GM23338 (cell line): ENCODE data around the gene RUNX3. TPM values are rescaled to one million over a fixed set of nuclear protein-coding genes. Genes with fewer than 3 reads are reported as not detected.

ENCODE experiments used
- ATAC-seq: fragments of 200-7000 bp; cut with Tn5 transposase; 3 replicates; pipeline ENCODE4 v1.9.1; 2020
- DNase-seq: peaks from one replicate; pipeline ENCODE4 v3.0.0-alpha.2; 2015; ENCODE audit warnings: low spot score
- H2AFZ ChIP-seq: fragments of 200-600 bp; sonication (generic); 2 replicates; pipeline ENCODE4 v1.8.0; 2016; ENCODE audit warnings: antibody characterized with exemption, mild to moderate bottlenecking, moderate library complexity
- H3F3A ChIP-seq: fragments of 200-600 bp; sonication (generic); replicated peaks from 2 replicates; pipeline ENCODE4 v1.8.0; 2017; ENCODE audit warnings: antibody characterized with exemption, mixed run types, low read depth
- H3K27ac ChIP-seq: fragments of 200-600 bp; sonication (generic); 2 replicates; pipeline ENCODE4 v1.6.1; 2016; ENCODE audit warnings: low read depth
- H3K27me3 ChIP-seq: fragments of 200-600 bp; sonication (generic); 2 replicates; pipeline ENCODE4 v1.8.0; 2016; ENCODE audit warnings: mild to moderate bottlenecking, mixed run types, moderate library complexity; ENCODE audit not compliant: insufficient read depth
- H3K36me3 ChIP-seq: fragments of 200-600 bp; sonication (generic); 2 replicates; pipeline ENCODE4 v1.8.0; 2016; ENCODE audit warnings: mild to moderate bottlenecking; ENCODE audit not compliant: insufficient read depth
- H3K4me1 ChIP-seq: fragments of 200-600 bp; sonication (generic); 2 replicates; pipeline ENCODE4 v1.8.0; 2016; ENCODE audit warnings: mild to moderate bottlenecking, moderate library complexity; ENCODE audit not compliant: insufficient read depth
- H3K4me2 ChIP-seq: fragments of 200-600 bp; sonication (generic); 2 replicates; pipeline ENCODE4 v1.7.1; 2017; ENCODE audit warnings: mixed run types
- H3K4me3 ChIP-seq: fragments of 200-600 bp; sonication (generic); 2 replicates; pipeline ENCODE4 v1.6.1; 2016; ENCODE audit warnings: mixed run types
- H3K79me2 ChIP-seq: fragments of 200-600 bp; sonication (generic); replicated peaks from 2 replicates; pipeline ENCODE4 v1.8.0; 2017; ENCODE audit warnings: mild to moderate bottlenecking; ENCODE audit not compliant: insufficient read depth
- H3K9me2 ChIP-seq: fragments of 200-600 bp; sonication (generic); 2 replicates; pipeline ENCODE4 v1.8.0; 2017; ENCODE audit not compliant: insufficient read depth
- H4K20me1 ChIP-seq: fragments of 200-600 bp; sonication (generic); replicated peaks from 2 replicates; pipeline ENCODE4 v1.8.0; 2017; ENCODE audit warnings: mild to moderate bottlenecking; ENCODE audit not compliant: insufficient read depth
- H3K27ac Mint-ChIP-seq: 2 replicates; pipeline ENCODE4 v1.8.0; 2020; ENCODE audit warnings: inconsistent platforms, mild to moderate bottlenecking, moderate library complexity, mixed read lengths
- H3K27me3 Mint-ChIP-seq: 3 replicates; pipeline ENCODE4 v1.8.0; 2022; ENCODE audit warnings: low read depth, mild to moderate bottlenecking, moderate library complexity, mixed read lengths, inconsistent platforms; ENCODE audit not compliant: insufficient read depth, poor library complexity
- H3K36me3 Mint-ChIP-seq: 3 replicates; pipeline ENCODE4 v1.8.0; 2021; ENCODE audit warnings: low read depth, mild to moderate bottlenecking, inconsistent platforms, moderate library complexity, mixed read lengths
- H3K4me1 Mint-ChIP-seq: 3 replicates; pipeline ENCODE4 v1.8.0; 2020; ENCODE audit warnings: mild to moderate bottlenecking, inconsistent platforms, mixed read lengths
- H3K4me3 Mint-ChIP-seq: 3 replicates; pipeline ENCODE4 v1.8.0; 2021; ENCODE audit warnings: moderate library complexity, mild to moderate bottlenecking, inconsistent platforms, mixed read lengths
- H3K9me3 Mint-ChIP-seq: 3 replicates; pipeline ENCODE4 v1.8.0; 2020; ENCODE audit warnings: moderate library complexity, mild to moderate bottlenecking, inconsistent platforms, mixed read lengths
- CTCF ChIP-seq, 2 experiments: fragments of 200-600 bp in 1 of 2; sonication (generic) in 1 of 2; conservative IDR thresholded peaks; 2 replicates each; pipeline versions ENCODE4 v1.5.1 to v1.6.1; 2016 to 2017; ENCODE audit warnings: antibody characterized with exemption in 2 of 2, low read depth in 2 of 2, mild to moderate bottlenecking in 2 of 2, moderate library complexity in 1 of 2
- EZH2 ChIP-seq: fragments of 200-600 bp; sonication (generic); IDR thresholded peaks from one replicate; pipeline ENCODE4 v1.8.0; 2017; ENCODE audit warnings: antibody characterized with exemption, mild to moderate bottlenecking, low read depth; ENCODE audit not compliant: unreplicated experiment
- JUNB ChIP-seq: IDR thresholded peaks from one replicate; pipeline ENCODE4 v1.6.1; 2016; ENCODE audit warnings: antibody characterized with exemption; ENCODE audit not compliant: unreplicated experiment
- NANOG ChIP-seq: IDR thresholded peaks from 2 replicates; pipeline ENCODE4 v1.6.1; 2016; ENCODE audit warnings: antibody characterized with exemption, borderline replicate concordance
- STAT1 ChIP-seq: IDR thresholded peaks from one replicate; pipeline ENCODE4 v1.6.1; 2016; ENCODE audit warnings: antibody characterized with exemption; ENCODE audit not compliant: unreplicated experiment
- polyA plus RNA-seq: library from polyadenylated mRNA; unstranded; fragments of >200 nt; fragmentation: Nextera tagmentation; extraction: Ambion mirVana; gene quantifications from 2 replicates; pipeline ENCODE4 v1.2.1, GENCODE V29; 2016
- total RNA-seq: library from RNA; depleted of rRNA; stranded (reverse); fragments of >200 nt; shearing (Covaris generic); gene quantifications from 2 replicates; pipeline ENCODE4 v1.2.3, GENCODE V29; 2014
- TF ChIP-seq, protein P1 (sequence below): IDR thresholded peaks from 2 replicates; pipeline ENCODE4 v1.6.1; 2016; ENCODE audit warnings: antibody characterized with exemption
- TF ChIP-seq, protein P2 (sequence below): IDR thresholded peaks from one replicate; pipeline ENCODE4 v1.6.1; 2018; ENCODE audit warnings: antibody characterized with exemption; ENCODE audit not compliant: unreplicated experiment

The RUNX3 gene
- total and polyA plus RNA-seq, 2 experiments from 2014 or later = 0.23 to 0.73 TPM

- TF ChIP-seq, protein P1, sequence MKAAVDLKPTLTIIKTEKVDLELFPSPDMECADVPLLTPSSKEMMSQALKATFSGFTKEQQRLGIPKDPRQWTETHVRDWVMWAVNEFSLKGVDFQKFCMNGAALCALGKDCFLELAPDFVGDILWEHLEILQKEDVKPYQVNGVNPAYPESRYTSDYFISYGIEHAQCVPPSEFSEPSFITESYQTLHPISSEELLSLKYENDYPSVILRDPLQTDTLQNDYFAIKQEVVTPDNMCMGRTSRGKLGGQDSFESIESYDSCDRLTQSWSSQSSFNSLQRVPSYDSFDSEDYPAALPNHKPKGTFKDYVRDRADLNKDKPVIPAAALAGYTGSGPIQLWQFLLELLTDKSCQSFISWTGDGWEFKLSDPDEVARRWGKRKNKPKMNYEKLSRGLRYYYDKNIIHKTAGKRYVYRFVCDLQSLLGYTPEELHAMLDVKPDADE = no peak
- TF ChIP-seq CTCF (conservative IDR thresholded peaks at IDR 0.05; ENCODE audit: low read depth in 2 of 2) (no peak), NANOG (no peak), EZH2 (no peak), STAT1 (no peak), JUNB (no peak)
Observed at GRCh38 chr1:24860841-24861240, 69.2 kb downstream of the RUNX3 start (continued).

GRCh38 chr1:24859063-24860010 is 70.7 kb downstream of the RUNX3 start:
- H3K27ac ChIP-seq = no peak overlapping the region
- H3K36me3 Mint-ChIP-seq = no peaks in the 10 kb centered on the region

More at GRCh38 chr1:24859063-24860010, 70.7 kb downstream of the RUNX3 start:
- H3K9me3 Mint-ChIP-seq = no peaks in the 10 kb centered on the region
- Histone ChIP-seq H3K4me3 (no peak overlapping the region), H4K20me1 (no peaks in the 10 kb centered on the region), H3K4me1 (0 out of 2 replicates have a peak, but pooled peaks cover 3% of the 10 kb centered on the region), H3K79me2 (no peaks in the 10 kb centered on the region), H3K9me2 (no peaks in the 10 kb centered on the region), H3F3A (no peaks in the 10 kb centered on the region), H3K36me3 (no peaks in the 10 kb centered on the region), H2AFZ (no peak overlapping the region), H3K4me2 (no peak overlapping the region), H3K27me3 (no peaks in the 10 kb centered on the region)
- H3K27me3 Mint-ChIP-seq = peaks cover 8% of the 10 kb centered on the region
- no peak overlapping the region for H3K27ac Mint-ChIP-seq
- TF ChIP-seq, protein P2, sequence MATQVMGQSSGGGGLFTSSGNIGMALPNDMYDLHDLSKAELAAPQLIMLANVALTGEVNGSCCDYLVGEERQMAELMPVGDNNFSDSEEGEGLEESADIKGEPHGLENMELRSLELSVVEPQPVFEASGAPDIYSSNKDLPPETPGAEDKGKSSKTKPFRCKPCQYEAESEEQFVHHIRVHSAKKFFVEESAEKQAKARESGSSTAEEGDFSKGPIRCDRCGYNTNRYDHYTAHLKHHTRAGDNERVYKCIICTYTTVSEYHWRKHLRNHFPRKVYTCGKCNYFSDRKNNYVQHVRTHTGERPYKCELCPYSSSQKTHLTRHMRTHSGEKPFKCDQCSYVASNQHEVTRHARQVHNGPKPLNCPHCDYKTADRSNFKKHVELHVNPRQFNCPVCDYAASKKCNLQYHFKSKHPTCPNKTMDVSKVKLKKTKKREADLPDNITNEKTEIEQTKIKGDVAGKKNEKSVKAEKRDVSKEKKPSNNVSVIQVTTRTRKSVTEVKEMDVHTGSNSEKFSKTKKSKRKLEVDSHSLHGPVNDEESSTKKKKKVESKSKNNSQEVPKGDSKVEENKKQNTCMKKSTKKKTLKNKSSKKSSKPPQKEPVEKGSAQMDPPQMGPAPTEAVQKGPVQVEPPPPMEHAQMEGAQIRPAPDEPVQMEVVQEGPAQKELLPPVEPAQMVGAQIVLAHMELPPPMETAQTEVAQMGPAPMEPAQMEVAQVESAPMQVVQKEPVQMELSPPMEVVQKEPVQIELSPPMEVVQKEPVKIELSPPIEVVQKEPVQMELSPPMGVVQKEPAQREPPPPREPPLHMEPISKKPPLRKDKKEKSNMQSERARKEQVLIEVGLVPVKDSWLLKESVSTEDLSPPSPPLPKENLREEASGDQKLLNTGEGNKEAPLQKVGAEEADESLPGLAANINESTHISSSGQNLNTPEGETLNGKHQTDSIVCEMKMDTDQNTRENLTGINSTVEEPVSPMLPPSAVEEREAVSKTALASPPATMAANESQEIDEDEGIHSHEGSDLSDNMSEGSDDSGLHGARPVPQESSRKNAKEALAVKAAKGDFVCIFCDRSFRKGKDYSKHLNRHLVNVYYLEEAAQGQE = no peak
- TF ChIP-seq, protein P1 = no peak
- no peak for TF ChIP-seq CTCF (conservative IDR thresholded peaks at IDR 0.05; ENCODE audit: low read depth in 2 of 2)
- no peak overlapping the region for H3K4me3 Mint-ChIP-seq
- ATAC-seq = no peak
- no peak for DNase-seq
- H3K4me1 Mint-ChIP-seq = peaks cover 7% of the 10 kb centered on the region
